Stomach (tissue), 4 donors: Measurements from ENCODE around the gene RPS3A.

Experiments used
- POLR2A ChIP-seq, 4 donors: fragments of 450-650 bp; IDR thresholded peaks; one replicate each; pipeline ENCODE4 v1.6.1; 2016; ENCODE audit warnings: antibody characterized with exemption in 4 of 4, control low read depth in 2 of 4, mild to moderate bottlenecking in 1 of 4, moderate library complexity in 1 of 4
- TF ChIP-seq, protein P1 (sequence below), 7 experiments: fragments of 450-650 bp in 4 of 7; fragments of 200-600 bp in 3 of 7; sonication (generic) in 3 of 7; IDR thresholded peaks; one replicate each; pipeline ENCODE4 v1.5.1; 2016 to 2019; ENCODE audit warnings: antibody characterized with exemption in 7 of 7, control low read depth in 2 of 7, mild to moderate bottlenecking in 1 of 7

DNA sequence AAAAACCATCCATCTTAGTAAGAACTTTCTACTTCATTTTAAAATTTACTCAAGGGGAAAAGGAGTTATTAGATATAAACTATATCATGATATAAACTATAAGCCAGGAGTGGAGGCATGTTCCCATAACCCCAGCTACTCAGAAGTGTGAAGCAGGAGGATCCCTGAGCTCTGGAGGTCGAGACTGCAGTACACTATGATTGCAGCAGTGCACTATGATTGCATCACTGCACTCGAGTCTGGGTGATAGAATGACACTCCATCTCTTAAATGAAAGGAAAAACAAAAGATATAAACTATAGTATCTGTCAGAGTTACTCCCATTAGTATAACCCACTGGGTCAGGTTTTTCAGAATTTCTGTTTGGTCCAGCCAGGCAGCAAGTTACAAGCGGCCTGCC, 47.6 kb downstream of the RPS3A start:
- TF ChIP-seq, protein P1, sequence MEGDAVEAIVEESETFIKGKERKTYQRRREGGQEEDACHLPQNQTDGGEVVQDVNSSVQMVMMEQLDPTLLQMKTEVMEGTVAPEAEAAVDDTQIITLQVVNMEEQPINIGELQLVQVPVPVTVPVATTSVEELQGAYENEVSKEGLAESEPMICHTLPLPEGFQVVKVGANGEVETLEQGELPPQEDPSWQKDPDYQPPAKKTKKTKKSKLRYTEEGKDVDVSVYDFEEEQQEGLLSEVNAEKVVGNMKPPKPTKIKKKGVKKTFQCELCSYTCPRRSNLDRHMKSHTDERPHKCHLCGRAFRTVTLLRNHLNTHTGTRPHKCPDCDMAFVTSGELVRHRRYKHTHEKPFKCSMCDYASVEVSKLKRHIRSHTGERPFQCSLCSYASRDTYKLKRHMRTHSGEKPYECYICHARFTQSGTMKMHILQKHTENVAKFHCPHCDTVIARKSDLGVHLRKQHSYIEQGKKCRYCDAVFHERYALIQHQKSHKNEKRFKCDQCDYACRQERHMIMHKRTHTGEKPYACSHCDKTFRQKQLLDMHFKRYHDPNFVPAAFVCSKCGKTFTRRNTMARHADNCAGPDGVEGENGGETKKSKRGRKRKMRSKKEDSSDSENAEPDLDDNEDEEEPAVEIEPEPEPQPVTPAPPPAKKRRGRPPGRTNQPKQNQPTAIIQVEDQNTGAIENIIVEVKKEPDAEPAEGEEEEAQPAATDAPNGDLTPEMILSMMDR (IDR thresholded peaks at IDR 0.05) = no peak
- TF ChIP-seq POLR2A (IDR thresholded peaks at IDR 0.05) = no peak
